NCI-H1417 (cell line): ENCODE measurements around the gene CELA2A.
"Not testable (repeated sequence)": the region's sequence is repeated elsewhere in the genome, so short reads cannot be mapped to it uniquely, and the experiment has no call there.

ENCODE experiments used
- DNase-seq, 3 experiments: peaks; one replicate each; lab custom pipeline; 2025; lab: John Stamatoyannopoulos, UW

Gene CELA2A

GRCh38 chr1:15444468-15445389, 11.8 kb upstream of the CELA2A start:
- no peak for DNase-seq

- DNase-seq: no peak
These were observed 11.0 kb upstream of the CELA2A start for GRCh38 chr1:15445390-15446122.

DNA sequence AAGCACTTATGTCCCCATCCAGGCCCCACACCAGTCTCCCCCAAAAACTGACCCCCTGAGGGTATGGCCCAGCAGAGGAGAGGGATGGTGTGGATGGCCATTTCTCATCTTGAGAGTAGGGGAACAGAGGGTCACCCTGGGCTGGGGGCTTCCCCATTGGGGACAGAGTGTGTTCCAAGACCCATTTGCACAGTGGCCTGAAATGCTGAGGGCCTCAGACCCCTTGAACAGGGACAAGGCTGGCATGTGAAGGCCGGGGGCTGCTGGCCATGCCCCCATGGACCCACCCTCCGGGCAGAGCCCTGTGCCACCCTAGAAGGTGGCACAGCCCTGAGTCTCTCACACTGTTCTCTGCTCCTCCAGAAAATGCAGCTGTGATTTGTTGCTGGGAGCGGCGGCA, 10.3 kb upstream of the CELA2A start:
- no peak for DNase-seq

DNA sequence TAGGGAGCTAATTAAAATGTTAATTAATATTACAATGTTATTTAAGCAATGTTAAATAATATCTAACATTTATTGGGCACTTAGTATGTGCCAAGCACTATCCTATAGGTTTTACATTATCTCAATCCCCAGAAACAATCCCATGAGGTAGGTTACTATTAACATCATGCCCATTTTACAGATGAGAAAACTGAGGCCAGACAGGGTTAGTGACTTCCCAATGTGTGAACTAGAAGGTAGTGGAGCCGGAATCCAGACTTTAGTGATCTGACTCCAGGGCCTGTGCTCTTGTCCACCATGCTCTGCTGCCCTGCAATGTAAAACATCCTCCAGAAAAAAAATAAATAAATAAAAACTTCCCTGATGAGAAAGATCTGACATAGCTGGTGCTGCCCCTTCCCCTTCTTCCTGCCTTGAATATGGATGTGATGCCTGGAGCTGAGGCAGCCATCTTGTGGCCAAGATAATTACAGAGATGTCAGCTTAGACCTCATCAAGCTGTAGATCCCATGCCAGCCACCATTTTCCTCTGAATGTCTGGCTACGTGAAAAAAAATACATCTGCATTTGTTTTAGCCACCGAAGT, 7.6 kb upstream of the CELA2A start:
- no peak for DNase-seq

- no peak for DNase-seq
These were observed 7.0 kb upstream of the CELA2A start for GRCh38 chr1:15449567-15449966.

DNA sequence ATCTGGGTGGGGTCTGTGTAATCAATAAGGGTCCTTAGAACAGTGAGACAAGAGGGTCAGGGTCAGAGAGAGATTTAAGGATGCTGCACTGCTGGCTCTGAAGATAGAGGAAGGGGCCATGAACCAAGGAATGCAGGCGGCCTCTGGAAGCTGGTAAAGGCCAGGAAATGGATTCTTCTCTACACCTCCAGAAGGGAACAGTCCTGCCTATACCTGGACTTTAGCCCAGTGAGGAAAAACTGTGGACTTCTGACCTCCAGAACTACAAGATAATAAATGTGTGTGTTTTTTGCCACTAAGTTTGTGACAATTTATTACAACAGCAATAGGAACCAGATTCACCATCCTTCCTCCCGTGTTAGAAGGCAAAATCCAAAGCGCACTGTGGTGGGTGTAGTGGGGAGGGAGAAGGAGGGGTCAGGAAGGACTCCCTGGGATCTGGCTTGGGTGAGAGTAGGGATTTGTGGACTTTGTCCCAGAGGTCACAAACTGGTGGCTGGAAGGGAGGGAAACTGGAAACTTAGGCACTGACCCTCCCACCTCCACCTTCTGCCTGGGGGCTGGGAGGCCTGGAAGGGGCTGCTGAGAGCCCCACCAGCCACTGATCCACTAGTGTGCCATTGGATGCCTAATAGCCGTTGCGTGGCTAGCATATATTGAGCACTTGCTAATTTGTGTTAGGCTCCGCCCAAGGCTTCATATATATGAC, 5.4 kb upstream of the CELA2A start:
- no peak for DNase-seq

GRCh38 chr1:15452216-15452615, 4.3 kb upstream of the CELA2A start:
- no peak for DNase-seq

- no peak for DNase-seq
These were observed 3.5 kb upstream of the CELA2A start for GRCh38 chr1:15452866-15453571.

GRCh38 chr1:15453734-15454133, 2.8 kb upstream of the CELA2A start:
- no peak for DNase-seq

GRCh38 chr1:15454256-15454655, 2.3 kb upstream of the CELA2A start:
- no peak for DNase-seq

GRCh38 chr1:15455522-15455921, 1.0 kb upstream of the CELA2A start:
- no peak for DNase-seq

DNA sequence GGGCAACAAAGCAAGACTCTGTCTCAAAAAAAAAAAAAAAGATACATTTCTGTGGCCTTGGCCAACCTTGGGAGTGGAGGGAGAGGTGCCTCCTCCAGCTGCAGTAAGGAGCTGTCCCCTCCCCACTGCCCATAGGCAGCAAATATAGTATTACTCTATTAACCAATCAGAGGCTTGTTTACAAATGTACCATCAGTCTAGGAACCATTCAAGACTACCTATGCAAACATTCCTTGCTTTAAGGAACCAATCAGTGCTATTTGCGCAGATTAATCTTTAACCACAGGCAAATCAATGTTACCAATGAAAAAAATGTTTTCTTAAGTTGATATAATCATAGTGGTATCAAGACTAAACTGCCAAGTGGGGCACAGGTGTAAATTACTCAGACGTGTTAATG, 1.1 kb downstream of the CELA2A start:
- DNase-seq: no peak

- not testable (repeated sequence) for DNase-seq
These were observed 1.9 kb downstream of the CELA2A start for GRCh38 chr1:15458388-15458787.

DNA sequence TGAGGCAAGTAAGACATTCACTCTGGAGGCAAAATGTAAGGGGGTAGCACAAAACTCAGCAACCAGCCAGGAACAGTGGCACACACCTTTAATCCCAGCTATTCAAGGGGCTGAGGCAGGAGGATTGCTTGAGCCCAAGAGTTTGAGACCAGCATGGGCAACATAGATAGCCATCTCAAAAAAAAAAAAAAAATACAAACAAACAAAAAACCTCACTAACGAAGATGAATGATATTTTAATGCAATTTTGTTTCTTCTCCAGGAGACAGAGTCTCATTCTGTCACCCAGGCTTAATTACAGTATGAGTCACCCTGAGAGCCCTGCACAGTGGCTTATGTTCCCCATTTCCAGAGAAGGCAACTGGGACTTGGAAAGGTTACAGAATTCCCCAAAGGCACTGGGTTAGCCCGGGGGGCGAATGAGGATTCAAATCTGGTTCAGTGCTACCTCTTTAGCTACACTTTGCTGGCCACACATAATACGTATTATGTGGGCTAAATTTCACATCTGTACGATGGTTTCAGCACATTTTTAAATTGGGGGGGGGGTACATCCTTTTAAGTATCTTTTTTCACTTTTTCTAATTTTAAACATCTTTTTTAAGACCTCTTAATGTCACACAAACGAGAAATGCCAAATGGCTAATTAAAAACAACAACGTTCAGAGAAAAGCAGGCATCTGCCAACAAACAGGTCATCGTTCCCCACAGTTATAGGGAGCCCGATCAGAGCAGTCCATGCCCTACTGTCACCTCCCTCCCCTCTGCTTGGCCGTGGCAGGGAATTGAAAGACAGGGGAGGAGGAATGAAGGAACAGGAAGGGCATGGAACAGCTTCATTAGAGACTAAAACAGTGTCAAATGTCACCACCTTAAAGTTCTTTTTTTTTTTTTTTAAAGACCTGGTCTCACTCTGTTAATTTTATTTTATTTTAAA, 3.5 kb downstream of the CELA2A start:
- DNase-seq: peak in 1 of 3 experiments; percentile 29

GRCh38 chr1:15460708-15461095, 4.2 kb downstream of the CELA2A start:
- DNase-seq: no peak

- DNase-seq: peak; percentile 28 to 64 (median 42)
These were observed 6.7 kb downstream of the CELA2A start for GRCh38 chr1:15463064-15463800.

DNA sequence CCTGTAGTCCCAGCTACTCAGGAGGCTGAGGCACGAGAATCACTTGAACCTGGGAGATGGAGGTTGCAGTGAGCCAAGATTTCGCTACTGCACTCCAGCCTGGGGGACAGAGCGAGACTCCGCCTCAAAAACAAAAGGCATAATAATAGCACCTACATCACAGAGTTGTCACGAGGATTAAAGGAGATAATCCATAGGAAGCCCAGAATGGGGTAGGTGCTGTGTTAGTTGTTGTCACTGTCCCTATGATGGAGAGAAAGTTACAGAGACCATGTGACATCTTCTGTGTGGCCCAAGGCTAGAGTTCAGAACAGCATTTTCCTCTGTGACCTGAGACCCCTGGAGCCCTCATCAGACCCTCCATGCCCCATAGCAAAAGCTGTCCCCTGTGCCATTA, 7.4 kb downstream of the CELA2A start:
- DNase-seq: not testable (repeated sequence)

DNA sequence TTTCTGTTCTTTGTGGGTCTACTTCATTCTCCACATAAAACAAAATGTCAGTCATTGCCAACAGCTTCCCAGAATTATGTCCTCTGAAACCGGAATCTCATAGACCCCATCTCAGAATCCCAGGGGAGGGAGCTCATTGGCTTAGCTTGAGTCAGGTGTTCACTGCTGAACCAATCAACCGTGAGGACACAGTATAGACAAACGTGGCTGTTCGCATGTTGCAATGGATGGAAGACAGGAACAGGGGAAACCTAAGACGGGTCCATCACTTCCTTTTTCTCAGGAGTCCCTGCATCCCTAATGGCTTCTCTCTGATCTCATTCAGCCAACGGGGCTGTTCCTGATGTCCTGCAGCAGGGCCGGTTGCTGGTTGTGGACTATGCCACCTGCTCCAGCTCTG, 9.1 kb downstream of the CELA2A start:
- no peak for DNase-seq

- DNase-seq: not testable (repeated sequence)
These were observed 10.6 kb downstream of the CELA2A start for GRCh38 chr1:15466955-15467625.
